GM19468 (cell line): ENCODE results near the gene TTC39C.

Experiments
- ATAC-seq: cut with Tn5 transposase; IDR thresholded peaks from one replicate; pipeline ENCODE4 v1.9.1; 2021; ENCODE audit warnings: mild to moderate bottlenecking, moderate library complexity, moderate number of reproducible peaks; ENCODE audit not compliant: unreplicated experiment; ENCODE audit errors: extremely low read depth

Gene TTC39C

GRCh38 chr18:24176727-24177416, 162.3 kb downstream of the TTC39C start:
- ATAC-seq, result peak; percentile 60

GRCh38 chr18:24177499-24178133, 163.1 kb downstream of the TTC39C start:
- ATAC-seq, result no peak

GRCh38 chr18:24180048-24180447, 165.5 kb downstream of the TTC39C start:
- ATAC-seq, result no peak

GRCh38 chr18:24181806-24182205, 167.3 kb downstream of the TTC39C start:
- no peak for ATAC-seq
